A673 (cell line): Measurements from ENCODE around the gene NDUFS7. TPM values are rescaled to one million over a fixed set of nuclear protein-coding genes. Genes with fewer than 3 reads are reported as not detected.

Experiments
- BruUV-seq: library from RNA; stranded (reverse); fragments of 400-500 nt; replicated peaks from 2 replicates; lab custom pipeline; 2021; lab: Mats Ljungman, UMichigan
- CTCF ChIA-PET: fragments of 300-600 bp; sonication (Branson Sonifier 250); formaldehyde crosslinking; loops from one replicate; lab custom pipeline; 2022; ENCODE audit warnings: antibody characterized with exemption; lab: Charles Lee
- POLR2A ChIA-PET: fragments of 300-600 bp; sonication (Branson Sonifier 250); formaldehyde crosslinking; loops from one replicate; lab custom pipeline; 2022; ENCODE audit warnings: antibody characterized with exemption; ENCODE audit not compliant: low non-redundant PET; lab: Charles Lee
- DNase-seq: peaks from one replicate; pipeline ENCODE4 v3.0.0-alpha.2; 2015; ENCODE audit warnings: low spot score
- H3K27ac ChIP-seq: fragments of 200-600 bp; sonication (generic); 2 replicates; pipeline ENCODE4 v1.5.1; 2016; ENCODE audit warnings: mixed run types, low read depth, mild to moderate bottlenecking, mixed read lengths, antibody characterized with exemption, low read length; ENCODE audit not compliant: poor library complexity, severe bottlenecking
- H3K27me3 ChIP-seq: fragments of 200-600 bp; sonication (generic); replicated peaks from 2 replicates; pipeline ENCODE4 v1.6.1; 2017; ENCODE audit warnings: mixed run types, low read depth, mild to moderate bottlenecking, mixed read lengths, antibody characterized with exemption, low read length; ENCODE audit not compliant: insufficient read depth, poor library complexity
- H3K36me3 ChIP-seq: fragments of 200-600 bp; sonication (generic); 2 replicates; pipeline ENCODE4 v1.6.1; 2016; ENCODE audit warnings: mixed run types, mild to moderate bottlenecking, mixed read lengths, antibody characterized with exemption, low read length; ENCODE audit not compliant: insufficient read depth, poor library complexity, severe bottlenecking
- H3K4me1 ChIP-seq: fragments of 200-600 bp; sonication (generic); 2 replicates; pipeline ENCODE4 v1.6.1; 2017; ENCODE audit warnings: mixed run types, mild to moderate bottlenecking, mixed read lengths, antibody characterized with exemption, low read length; ENCODE audit not compliant: insufficient read depth, poor library complexity, severe bottlenecking
- H3K4me3 ChIP-seq: fragments of 200-600 bp; sonication (generic); 2 replicates; pipeline ENCODE4 v1.5.1; 2016; ENCODE audit warnings: low read depth, mixed run types, mild to moderate bottlenecking, mixed read lengths, low read length; ENCODE audit not compliant: poor library complexity, severe bottlenecking
- H3K9me3 ChIP-seq: fragments of 200-600 bp; sonication (generic); 2 replicates; pipeline ENCODE4 v1.6.1; 2016; ENCODE audit warnings: mixed run types, low read depth, mild to moderate bottlenecking, mixed read lengths, antibody characterized with exemption, low read length; ENCODE audit not compliant: poor library complexity, severe bottlenecking
- EZH2 ChIP-seq: fragments of 200-600 bp; sonication (generic); IDR thresholded peaks from 2 replicates; pipeline ENCODE4 v1.6.1; 2017; ENCODE audit warnings: borderline replicate concordance, low read depth, mild to moderate bottlenecking, mixed read lengths, antibody characterized with exemption, low read length; ENCODE audit not compliant: poor library complexity, severe bottlenecking
- intact Hi-C: fragments of 100-400 bp; cut with micrococcal nuclease; formaldehyde crosslinking; loops from one replicate; pipeline ENCODE4 v1.10.0; 2022; ENCODE audit not compliant: unreplicated experiment
- total RNA-seq: library from RNA; stranded (reverse); gene quantifications from 2 replicates; pipeline ENCODE4 v1.2.3, GENCODE V29; 2021
- TF ChIP-seq, protein P1 (sequence below): fragments of 300-800, 200-600 bp; sonication (generic); conservative IDR thresholded peaks from 2 replicates; pipeline ENCODE4 v1.5.1; 2017; ENCODE audit warnings: low read depth, mild to moderate bottlenecking, antibody characterized with exemption, low read length, moderate library complexity, mixed read lengths

NDUFS7 gene
- total RNA-seq, 1 experiment from 2014 or later: 101 TPM

GRCh38 chr19:1440418-1440801, 56.7 kb downstream of the NDUFS7 start:
- H3K9me3 ChIP-seq: no peaks in the 10 kb centered on the region
- no peak for DNase-seq
- ChIA-PET CTCF (no interaction called here), POLR2A (interaction anchor here (0.6 kb wide), 1 partner anchor 615 kb away, joined by 3 read pairs; no protein-coding TSS in a partner anchor)
- peak overlapping the region; percentile 85 for H3K4me3 ChIP-seq
- H3K27me3 ChIP-seq: no peaks in the 10 kb centered on the region
- H3K27ac ChIP-seq: peak overlapping the region; percentile 37
- no TSS peak for BruUV-seq
- peaks cover 40% of the 10 kb centered on the region for H3K36me3 ChIP-seq
- TF ChIP-seq, protein P1, sequence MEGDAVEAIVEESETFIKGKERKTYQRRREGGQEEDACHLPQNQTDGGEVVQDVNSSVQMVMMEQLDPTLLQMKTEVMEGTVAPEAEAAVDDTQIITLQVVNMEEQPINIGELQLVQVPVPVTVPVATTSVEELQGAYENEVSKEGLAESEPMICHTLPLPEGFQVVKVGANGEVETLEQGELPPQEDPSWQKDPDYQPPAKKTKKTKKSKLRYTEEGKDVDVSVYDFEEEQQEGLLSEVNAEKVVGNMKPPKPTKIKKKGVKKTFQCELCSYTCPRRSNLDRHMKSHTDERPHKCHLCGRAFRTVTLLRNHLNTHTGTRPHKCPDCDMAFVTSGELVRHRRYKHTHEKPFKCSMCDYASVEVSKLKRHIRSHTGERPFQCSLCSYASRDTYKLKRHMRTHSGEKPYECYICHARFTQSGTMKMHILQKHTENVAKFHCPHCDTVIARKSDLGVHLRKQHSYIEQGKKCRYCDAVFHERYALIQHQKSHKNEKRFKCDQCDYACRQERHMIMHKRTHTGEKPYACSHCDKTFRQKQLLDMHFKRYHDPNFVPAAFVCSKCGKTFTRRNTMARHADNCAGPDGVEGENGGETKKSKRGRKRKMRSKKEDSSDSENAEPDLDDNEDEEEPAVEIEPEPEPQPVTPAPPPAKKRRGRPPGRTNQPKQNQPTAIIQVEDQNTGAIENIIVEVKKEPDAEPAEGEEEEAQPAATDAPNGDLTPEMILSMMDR: no peak
- no peak for TF ChIP-seq EZH2
- peaks cover 24% of the 10 kb centered on the region for H3K4me1 ChIP-seq
- intact Hi-C loops: loop anchor here (10.0 kb wide), 1 partner anchor 166 kb away; the partner anchor contains the start of gene FAM174C

GRCh38 chr19:1441022-1441426, 57.3 kb downstream of the NDUFS7 start:
- BruUV-seq: no TSS peak
- CTCF ChIA-PET: no interaction called here
- peak overlapping the region; percentile 85 for H3K4me3 ChIP-seq

DNA sequence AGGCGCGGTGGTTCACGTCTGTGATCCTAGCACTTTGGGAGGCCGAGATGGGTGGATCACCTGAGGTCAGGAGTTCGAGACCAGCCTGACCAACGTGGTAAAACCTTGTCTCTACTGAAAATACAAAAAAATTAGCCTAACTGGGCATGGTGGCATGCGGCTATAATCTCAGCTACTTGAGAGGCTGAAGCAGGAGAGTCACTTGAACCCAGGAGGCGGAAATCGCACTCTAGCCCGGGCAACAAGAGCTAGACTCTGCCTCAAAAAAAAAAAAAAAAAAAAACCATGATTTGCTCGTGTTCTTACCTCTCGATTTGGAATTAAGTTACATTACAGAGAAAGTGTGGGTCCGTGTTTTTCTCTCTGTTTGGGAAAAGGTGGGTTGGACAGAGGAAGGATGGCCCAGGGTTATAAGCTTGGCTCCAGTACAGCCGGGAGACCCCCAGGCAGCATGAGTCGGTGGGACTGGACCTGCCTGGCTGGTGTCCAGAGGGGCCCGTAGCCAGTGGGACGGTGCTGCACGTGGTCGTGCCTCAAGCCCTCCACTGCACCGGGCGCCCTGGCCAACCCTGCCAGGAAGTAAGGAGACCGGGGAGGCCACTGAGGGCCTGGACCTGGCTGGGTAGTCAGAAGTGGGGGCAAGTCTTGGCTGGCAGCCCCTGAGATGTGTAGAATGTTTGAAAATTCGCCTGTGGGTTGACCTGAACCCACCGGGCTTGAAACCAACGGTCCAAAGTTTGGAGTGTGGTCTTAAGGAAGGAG, 58.2 kb downstream of the NDUFS7 start:
- BruUV-seq: no TSS peak
- no peak for DNase-seq
- ChIA-PET POLR2A (interaction anchor here (0.7 kb wide), 1 partner anchor 1271 kb away, joined by 3 read pairs; no protein-coding TSS in a partner anchor), CTCF (no interaction called here)
- H3K9me3 ChIP-seq: no peaks in the 10 kb centered on the region
- peaks cover 6% of the 10 kb centered on the region for H3K27me3 ChIP-seq
- H3K4me3 ChIP-seq: no peak overlapping the region
- peaks cover 30% of the 10 kb centered on the region for H3K4me1 ChIP-seq
- H3K27ac ChIP-seq: peak overlapping the region; percentile 37
- H3K36me3 ChIP-seq: peaks cover 37% of the 10 kb centered on the region
- TF ChIP-seq, protein P1: no peak
- TF ChIP-seq EZH2: no peak
- intact Hi-C loops: loop anchor here (10.0 kb wide), 1 partner anchor 167 kb away; the partner anchor contains the start of gene FAM174C

More at GRCh38 chr19:1441022-1441426, 57.3 kb downstream of the NDUFS7 start:
- DNase-seq: no peak
- intact Hi-C loops: loop anchor here (10.0 kb wide), 1 partner anchor 166 kb away; the partner anchor contains the start of gene FAM174C
- Histone ChIP-seq H3K27me3 (no peaks in the 10 kb centered on the region), H3K36me3 (peaks cover 37% of the 10 kb centered on the region), H3K27ac (peak overlapping the region; percentile 37), H3K9me3 (no peaks in the 10 kb centered on the region), H3K4me1 (peaks cover 24% of the 10 kb centered on the region)
- no peak for TF ChIP-seq EZH2
- TF ChIP-seq, protein P1: no peak
- POLR2A ChIA-PET: interaction anchor here (0.6 kb wide), 1 partner anchor 615 kb away, joined by 3 read pairs; no protein-coding TSS in a partner anchor

Other genes with a start within 250 kb of the NDUFS7 start
- 46.9 and 51.8 TPM in 2 replicates for gene SBNO2, start 209.6 kb upstream of the NDUFS7 start, total RNA-seq
- 64.9 and 73.2 TPM in 2 replicates for gene STK11, start 178.1 kb upstream of the NDUFS7 start, total RNA-seq
- 13.3 and 15.0 TPM in 2 replicates for gene CBARP, start 145.9 kb upstream of the NDUFS7 start, total RNA-seq
- gene ATP5F1D, start 142.2 kb upstream of the NDUFS7 start, total RNA-seq: 237 and 250 TPM in 2 replicates
- gene MIDN, start 135.3 kb upstream of the NDUFS7 start, total RNA-seq: 156 and 169 TPM in 2 replicates
- 287 and 386 TPM in 2 replicates for gene CIRBP, start 114.6 kb upstream of the NDUFS7 start, total RNA-seq
- gene FAM174C, start 108.4 kb upstream of the NDUFS7 start, total RNA-seq: 69.4 and 88.6 TPM in 2 replicates
- gene EFNA2, start 98.0 kb upstream of the NDUFS7 start, total RNA-seq: 0.64 and 0.68 TPM in 2 replicates
- 18.8 and 28.5 TPM in 2 replicates for gene GAMT, start 17.6 kb downstream of the NDUFS7 start, total RNA-seq
- 222 and 229 TPM in 2 replicates for gene DAZAP1, start 23.7 kb downstream of the NDUFS7 start, total RNA-seq
- 1,685 and 1,696 TPM in 2 replicates for gene RPS15, start 54.5 kb downstream of the NDUFS7 start, total RNA-seq
- gene APC2, start 66.2 kb downstream of the NDUFS7 start, total RNA-seq: 1.3 and 1.9 TPM in 2 replicates
- gene C19orf25, start 95.3 kb downstream of the NDUFS7 start, total RNA-seq: 35.0 and 37.1 TPM in 2 replicates
- 7.2 and 11.1 TPM in 2 replicates for gene PCSK4, start 106.4 kb downstream of the NDUFS7 start, total RNA-seq
- gene REEP6, start 107.3 kb downstream of the NDUFS7 start, total RNA-seq: 4.7 and 6.8 TPM in 2 replicates
- 0.59 and 0.86 TPM in 2 replicates for gene ADAMTSL5, start 129.1 kb downstream of the NDUFS7 start, total RNA-seq
- gene PLK5, start 140.2 kb downstream of the NDUFS7 start, total RNA-seq: not detected in 2 replicates
- 60.0 and 65.4 TPM in 2 replicates for gene MEX3D, start 184.4 kb downstream of the NDUFS7 start, total RNA-seq
- gene MBD3, start 209.0 kb downstream of the NDUFS7 start, total RNA-seq: 138 and 139 TPM in 2 replicates
- gene UQCR11, start 221.6 kb downstream of the NDUFS7 start, total RNA-seq: 256 and 258 TPM in 2 replicates